HFF-Myc (cell line): ENCODE results near the gene FNIP1.
"Not testable (repeated sequence)": the region's sequence is repeated elsewhere in the genome, so short reads cannot be mapped to it uniquely, and the experiment has no call there.

ENCODE experiments used
- DNase-seq: peaks from one replicate; pipeline ENCODE4 v3.0.0-alpha.2; 2011; ENCODE audit warnings: low read depth; ENCODE audit errors: extremely low read depth
- H3K4me3 ChIP-seq: replicated peaks from 2 replicates; pipeline ENCODE4 v1.5.1; 2011; ENCODE audit warnings: low read depth, mild to moderate bottlenecking, control low read depth, low read length
- TF ChIP-seq, protein P1 (sequence below): IDR thresholded peaks from 2 replicates; pipeline ENCODE4 v1.5.1; 2012; ENCODE audit warnings: mild to moderate bottlenecking, low read depth, low read length, control low read depth; ENCODE audit errors: missing control alignments

Gene FNIP1

DNA sequence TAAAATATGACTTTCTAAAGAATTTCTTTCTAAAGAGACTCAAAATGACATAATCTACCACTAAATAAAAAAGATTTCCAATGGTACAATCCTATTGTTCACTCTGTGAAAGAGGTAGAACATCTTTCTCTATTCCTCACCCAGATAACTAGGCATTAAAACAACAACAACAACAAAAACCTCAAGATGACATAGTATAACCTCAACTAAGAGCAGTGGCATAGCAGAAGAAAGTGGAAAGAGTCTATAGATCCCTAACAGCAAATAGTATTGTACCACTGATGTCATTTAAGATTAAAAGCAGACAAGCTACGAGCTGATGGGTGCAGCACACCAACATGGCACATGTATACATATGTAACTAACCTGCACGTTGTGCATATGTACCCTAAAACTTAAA is 191.7 kb downstream of the FNIP1 start:
- TF ChIP-seq, protein P1, sequence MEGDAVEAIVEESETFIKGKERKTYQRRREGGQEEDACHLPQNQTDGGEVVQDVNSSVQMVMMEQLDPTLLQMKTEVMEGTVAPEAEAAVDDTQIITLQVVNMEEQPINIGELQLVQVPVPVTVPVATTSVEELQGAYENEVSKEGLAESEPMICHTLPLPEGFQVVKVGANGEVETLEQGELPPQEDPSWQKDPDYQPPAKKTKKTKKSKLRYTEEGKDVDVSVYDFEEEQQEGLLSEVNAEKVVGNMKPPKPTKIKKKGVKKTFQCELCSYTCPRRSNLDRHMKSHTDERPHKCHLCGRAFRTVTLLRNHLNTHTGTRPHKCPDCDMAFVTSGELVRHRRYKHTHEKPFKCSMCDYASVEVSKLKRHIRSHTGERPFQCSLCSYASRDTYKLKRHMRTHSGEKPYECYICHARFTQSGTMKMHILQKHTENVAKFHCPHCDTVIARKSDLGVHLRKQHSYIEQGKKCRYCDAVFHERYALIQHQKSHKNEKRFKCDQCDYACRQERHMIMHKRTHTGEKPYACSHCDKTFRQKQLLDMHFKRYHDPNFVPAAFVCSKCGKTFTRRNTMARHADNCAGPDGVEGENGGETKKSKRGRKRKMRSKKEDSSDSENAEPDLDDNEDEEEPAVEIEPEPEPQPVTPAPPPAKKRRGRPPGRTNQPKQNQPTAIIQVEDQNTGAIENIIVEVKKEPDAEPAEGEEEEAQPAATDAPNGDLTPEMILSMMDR = no peak
- no peak overlapping the region for H3K4me3 ChIP-seq

DNA sequence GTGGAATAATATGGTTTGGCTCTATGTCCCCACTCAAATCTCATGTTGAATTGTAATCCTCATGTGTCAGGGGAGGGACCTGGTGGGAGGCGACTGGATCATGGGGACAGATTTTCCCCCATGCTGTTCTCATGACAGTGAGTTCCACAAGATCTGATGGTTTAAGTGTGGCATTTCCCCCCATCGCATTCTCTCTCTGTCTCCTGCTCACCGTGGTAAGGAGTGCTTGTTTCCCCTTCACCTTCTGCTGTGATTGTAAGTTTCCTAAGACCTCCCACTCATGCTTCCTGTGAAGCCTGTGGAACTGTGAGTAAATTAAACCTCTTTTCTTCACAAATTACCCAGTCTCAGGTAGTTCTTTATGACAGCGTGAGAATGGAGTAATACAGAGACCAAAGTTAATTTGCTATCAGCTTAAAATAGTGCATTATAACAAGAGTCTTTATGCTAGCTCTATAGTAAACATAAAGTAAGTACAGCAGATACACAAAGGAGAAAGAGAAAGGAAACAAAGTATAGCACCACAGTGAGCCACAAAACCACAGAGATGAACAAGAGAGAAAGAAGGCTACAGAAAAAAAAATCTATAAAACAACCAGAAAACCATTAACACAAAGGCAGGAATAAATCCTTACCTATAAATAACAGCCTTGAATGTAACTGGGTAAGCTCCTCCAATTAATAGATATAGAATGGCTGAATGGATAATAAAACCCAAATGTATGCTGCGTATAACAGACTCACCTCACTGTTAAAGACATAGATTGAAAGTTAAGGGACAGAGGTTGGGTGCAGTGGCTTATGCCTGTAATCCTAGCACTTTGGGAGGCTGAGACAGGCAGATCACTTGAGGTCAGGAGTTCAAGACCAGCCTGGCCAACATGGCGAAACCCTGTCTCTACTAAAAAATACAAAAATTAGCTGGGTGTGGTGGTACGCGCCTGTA is 201.5 kb downstream of the FNIP1 start:
- TF ChIP-seq, protein P1 = no peak
- no peak overlapping the region for H3K4me3 ChIP-seq
- DNase-seq = no peak

More for the DNA sequence above, 191.7 kb downstream of the FNIP1 start:
- DNase-seq = no peak

DNA sequence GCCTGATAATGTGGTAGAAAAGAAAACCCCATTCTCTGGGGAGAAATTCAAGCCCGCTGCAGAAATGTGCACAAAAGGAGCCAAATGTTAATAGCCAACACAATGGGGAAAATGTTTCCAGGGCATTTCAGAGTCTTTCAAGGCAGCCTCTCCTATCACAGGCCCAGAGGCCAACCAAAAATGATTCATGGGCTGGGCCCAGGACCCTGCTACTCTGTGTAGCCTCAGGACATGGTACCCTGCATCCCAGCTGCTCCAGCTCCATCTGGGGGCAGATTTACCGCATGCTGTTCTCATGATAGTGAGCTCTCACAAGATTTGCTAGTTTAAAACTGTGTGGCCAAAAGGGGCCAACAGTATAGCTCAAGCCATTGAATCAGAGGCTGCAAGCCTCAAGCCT is 202.9 kb downstream of the FNIP1 start:
- TF ChIP-seq, protein P1 = no peak
- no peak for DNase-seq
- no peak overlapping the region for H3K4me3 ChIP-seq

DNA sequence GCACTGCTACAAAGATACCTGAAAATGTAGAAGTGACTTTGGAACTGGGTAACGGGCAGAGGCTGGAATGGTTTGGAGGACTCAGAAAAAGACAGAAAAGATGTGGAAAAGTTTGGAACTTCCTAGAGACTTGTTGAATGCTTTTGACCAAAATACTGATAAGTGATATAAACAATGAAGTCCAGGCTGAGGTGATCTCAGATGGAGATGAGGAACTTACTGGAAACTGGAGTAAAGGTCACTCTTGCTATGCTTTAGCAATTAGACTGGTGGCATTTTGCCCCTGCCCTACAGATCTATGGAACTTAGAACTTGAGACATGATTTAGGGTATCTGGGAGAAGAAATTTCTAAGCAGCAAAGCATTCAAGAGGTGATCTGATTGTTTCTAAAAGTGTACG is 203.4 kb downstream of the FNIP1 start:
- DNase-seq, H3K4me3 ChIP-seq: not testable (repeated sequence)
